ENCODE measurements around the gene ZNF132. TPM values are rescaled to one million over a fixed set of nuclear protein-coding genes. Genes with fewer than 3 reads are reported as not detected.

Gene ZNF132
- total RNA-seq, 4 donors from 2014 or later: 3.7 to 6.7 (median 4.5) TPM

- H3K27ac ChIP-seq (replicated peaks in 1 of 4): no peak overlapping the region
- 96% methylated on average over 5 of the region's 5 CpGs for WGBS
- no peaks in the 10 kb centered on the region for H3K27me3 ChIP-seq
- intact Hi-C loops (cut with DNase I): no loop called here
- no peaks in the 10 kb centered on the region for H3K4me1 ChIP-seq
- H3K4me3 ChIP-seq: no peak overlapping the region
- no peak for DNase-seq (ENCODE audit: extremely low spot score)
- peaks cover 25 to 77% (median 59%) of the 10 kb centered on the region in 4 donors for H3K36me3 ChIP-seq
- TF ChIP-seq POLR2A (IDR thresholded peaks at IDR 0.05; ENCODE audit: low read depth) (no peak), CTCF (IDR thresholded peaks at IDR 0.05) (no peak), POLR2AphosphoS5 (IDR thresholded peaks at IDR 0.05) (no peak), EP300 (IDR thresholded peaks at IDR 0.05) (no peak)
- H3K9me3 ChIP-seq: peaks cover 0 to 11% (median 3%) of the 10 kb centered on the region in 4 donors
Measured at GRCh38 chr19:58416604-58417003, 23.3 kb downstream of the ZNF132 start.

GRCh38 chr19:58409010-58409790 is 30.8 kb downstream of the ZNF132 start:
- no peak for DNase-seq (ENCODE audit: extremely low spot score)
- Histone ChIP-seq H3K27ac (replicated peaks in 1 of 4) (peak overlapping the region; percentile 84 to 92 (median 90)), H3K9me3 (no peaks in the 10 kb centered on the region), H3K27me3 (no peaks in the 10 kb centered on the region), H3K4me1 (peaks cover 17 to 27% (median 26%) of the 10 kb centered on the region in 4 donors), H3K36me3 (peaks cover 0 to 6% (median 0%) of the 10 kb centered on the region in 4 donors), H3K4me3 (peak overlapping the region; percentile 84 to 92 (median 88))
- 4% methylated on average over 27 of the region's 34 CpGs for WGBS
- TF ChIP-seq POLR2AphosphoS5 (IDR thresholded peaks at IDR 0.05) (no peak), CTCF (IDR thresholded peaks at IDR 0.05) (no peak), EP300 (IDR thresholded peaks at IDR 0.05) (no peak), POLR2A (IDR thresholded peaks at IDR 0.05; ENCODE audit: low read depth) (no peak)
- intact Hi-C loops (cut with DNase I): no loop called here

- intact Hi-C loops (cut with DNase I): no loop called here
- Histone ChIP-seq H3K9me3 (no peaks in the 10 kb centered on the region), H3K4me3 (peak within 1 kb of the TSS; percentile 84 to 92 (median 88)), H3K27me3 (no peaks in the 10 kb centered on the region), H3K27ac (replicated peaks in 1 of 4) (peak within 1 kb of the TSS; percentile 84 to 92 (median 90)), H3K36me3 (peaks cover 0 to 2% (median 0%) of the 10 kb centered on the region in 4 donors), H3K4me1 (peaks cover 17 to 27% (median 26%) of the 10 kb centered on the region in 4 donors)
- 0% methylated on average over 45 of the region's 100 CpGs for WGBS
- TF ChIP-seq POLR2A (IDR thresholded peaks at IDR 0.05; ENCODE audit: low read depth): peak; percentile 66
- no peak for TF ChIP-seq CTCF (IDR thresholded peaks at IDR 0.05)
- no peak for TF ChIP-seq EP300 (IDR thresholded peaks at IDR 0.05)
- TF ChIP-seq POLR2AphosphoS5 (IDR thresholded peaks at IDR 0.05): peak; percentile 91
- peak; percentile 98 for DNase-seq (ENCODE audit: extremely low spot score)
Measured at GRCh38 chr19:58408152-58409009, 31.6 kb downstream of the ZNF132 start, which contains the start of gene ZNF584. Gene ZNF584, plus strand, starts transcription at chr19:58408649. Its CDS starts 499 bp downstream, at chr19:58409148.

- Histone ChIP-seq H3K4me3 (peak overlapping the region; percentile 84 to 92 (median 88)), H3K9me3 (no peaks in the 10 kb centered on the region), H3K4me1 (peaks cover 17 to 27% (median 26%) of the 10 kb centered on the region in 4 donors), H3K27ac (replicated peaks in 1 of 4) (peak overlapping the region; percentile 84 to 92 (median 90)), H3K36me3 (no peaks in the 10 kb centered on the region), H3K27me3 (no peaks in the 10 kb centered on the region)
- no peak for DNase-seq (ENCODE audit: extremely low spot score)
- no peak for TF ChIP-seq POLR2AphosphoS5 (IDR thresholded peaks at IDR 0.05)
- TF ChIP-seq EP300 (IDR thresholded peaks at IDR 0.05): no peak
- TF ChIP-seq CTCF (IDR thresholded peaks at IDR 0.05): no peak
- no peak for TF ChIP-seq POLR2A (IDR thresholded peaks at IDR 0.05; ENCODE audit: low read depth)
- 19% methylated on average over 13 of the region's 22 CpGs for WGBS
- intact Hi-C loops (cut with DNase I): no loop called here
Measured at GRCh38 chr19:58407658-58408151, 32.2 kb downstream of the ZNF132 start.

Measured in esophagus muscularis mucosa (tissue), 4 donors.